GM12891 (cell line): ENCODE measurements around the gene CAPZA3.

ENCODE experiments used
- POLR2A ChIP-seq: IDR thresholded peaks from 2 replicates; pipeline ENCODE4 v1.6.1; 2011; ENCODE audit warnings: low read depth, low read length, control low read depth
- POLR2AphosphoS5 ChIP-seq: IDR thresholded peaks from 2 replicates; pipeline ENCODE4 v1.6.1; 2011; ENCODE audit warnings: low read depth, low read length, control low read depth
- TAF1 ChIP-seq: IDR thresholded peaks from 2 replicates; pipeline ENCODE4 v1.6.1; 2011; ENCODE audit warnings: low read depth, low read length, control low read depth

- TF ChIP-seq POLR2A (no peak), TAF1 (no peak), POLR2AphosphoS5 (no peak)
Measured at GRCh38 chr12:18689771-18690170, 48.1 kb upstream of the CAPZA3 start.
